Thoracic aorta (tissue), 2 donors: ENCODE measurements around the gene PDE1C. TPM values are rescaled to one million over a fixed set of nuclear protein-coding genes. Genes with fewer than 3 reads are reported as not detected.

Experiments
- ATAC-seq: fragments of 150-250 bp; one replicate; pipeline ENCODE4 v1.8.0; 2017; ENCODE audit warnings: low read depth; ENCODE audit not compliant: insufficient number of reproducible peaks, low FRiP score
- DNase-seq: peaks from one replicate; pipeline ENCODE4 v3.0.0-alpha.2; 2020; ENCODE audit warnings: low spot score
- H3K27ac ChIP-seq, 2 donors: fragments of 200-600 bp; sonication (generic); 1 replicate in 1 of 2; 2 replicates in 1 of 2; pipeline ENCODE4 v1.5.1; 2016; ENCODE audit warnings: mild to moderate bottlenecking in 2 of 2, moderate library complexity in 2 of 2
- H3K27me3 ChIP-seq: fragments of 200-600 bp; sonication (generic); replicated peaks from 2 replicates; pipeline ENCODE4 v1.6.0; 2016; ENCODE audit warnings: mild to moderate bottlenecking; ENCODE audit not compliant: insufficient read depth
- H3K36me3 ChIP-seq: fragments of 200-600 bp; sonication (generic); one replicate; pipeline ENCODE4 v1.5.1; 2016
- H3K4me1 ChIP-seq, 2 donors: fragments of 200-600 bp; sonication (generic); 1 replicate in 1 of 2; 2 replicates in 1 of 2; pipeline versions ENCODE4 v1.5.1 to v1.6.0; 2016; ENCODE audit warnings: low read depth in 2 of 2, mild to moderate bottlenecking in 1 of 2; ENCODE audit not compliant: control insufficient read depth in 1 of 2
- H3K4me3 ChIP-seq: fragments of 200-600 bp; sonication (generic); 2 replicates; pipeline ENCODE4 v1.5.1; 2016; ENCODE audit warnings: mild to moderate bottlenecking
- H3K9me3 ChIP-seq: fragments of 200-600 bp; sonication (generic); 2 replicates; pipeline ENCODE4 v1.5.1; 2016
- total RNA-seq, 2 donors: library from RNA; depleted of rRNA; stranded (reverse); fragments of >200 nt; gene quantifications; one replicate each; pipeline versions ENCODE4 v1.1.0 to v1.2.3, GENCODE V29; 2016
- TF ChIP-seq, protein P1 (sequence below): fragments of 200-600 bp; sonication (generic); IDR thresholded peaks from one replicate; pipeline ENCODE4 v1.5.1; 2019; ENCODE audit warnings: antibody characterized with exemption

PDE1C gene
- total RNA-seq, 2 donors from 2014 or later = 4.6 to 12.1 TPM

- ATAC-seq (no peak), DNase-seq (no peak)
- TF ChIP-seq, protein P1, sequence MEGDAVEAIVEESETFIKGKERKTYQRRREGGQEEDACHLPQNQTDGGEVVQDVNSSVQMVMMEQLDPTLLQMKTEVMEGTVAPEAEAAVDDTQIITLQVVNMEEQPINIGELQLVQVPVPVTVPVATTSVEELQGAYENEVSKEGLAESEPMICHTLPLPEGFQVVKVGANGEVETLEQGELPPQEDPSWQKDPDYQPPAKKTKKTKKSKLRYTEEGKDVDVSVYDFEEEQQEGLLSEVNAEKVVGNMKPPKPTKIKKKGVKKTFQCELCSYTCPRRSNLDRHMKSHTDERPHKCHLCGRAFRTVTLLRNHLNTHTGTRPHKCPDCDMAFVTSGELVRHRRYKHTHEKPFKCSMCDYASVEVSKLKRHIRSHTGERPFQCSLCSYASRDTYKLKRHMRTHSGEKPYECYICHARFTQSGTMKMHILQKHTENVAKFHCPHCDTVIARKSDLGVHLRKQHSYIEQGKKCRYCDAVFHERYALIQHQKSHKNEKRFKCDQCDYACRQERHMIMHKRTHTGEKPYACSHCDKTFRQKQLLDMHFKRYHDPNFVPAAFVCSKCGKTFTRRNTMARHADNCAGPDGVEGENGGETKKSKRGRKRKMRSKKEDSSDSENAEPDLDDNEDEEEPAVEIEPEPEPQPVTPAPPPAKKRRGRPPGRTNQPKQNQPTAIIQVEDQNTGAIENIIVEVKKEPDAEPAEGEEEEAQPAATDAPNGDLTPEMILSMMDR = no peak
- no peaks in the 10 kb centered on the region for H3K27me3 ChIP-seq
- H3K9me3 ChIP-seq = no peaks in the 10 kb centered on the region
- no peak overlapping the region for H3K27ac ChIP-seq
- no peak overlapping the region for H3K4me3 ChIP-seq
- H3K4me1 ChIP-seq = no peaks in the 10 kb centered on the region
- no peaks in the 10 kb centered on the region for H3K36me3 ChIP-seq
Observed at GRCh38 chr7:31763548-31763947, 306.7 kb downstream of the PDE1C start.

GRCh38 chr7:31761646-31762045 lies 308.6 kb downstream of the PDE1C start:
- DNase-seq (no peak), ATAC-seq (no peak)
- H3K27me3 ChIP-seq = no peaks in the 10 kb centered on the region
- H3K4me3 ChIP-seq = no peak overlapping the region
- no peaks in the 10 kb centered on the region for H3K4me1 ChIP-seq
- H3K27ac ChIP-seq = no peak overlapping the region
- TF ChIP-seq, protein P1 = no peak
- H3K9me3 ChIP-seq = no peaks in the 10 kb centered on the region
- no peaks in the 10 kb centered on the region for H3K36me3 ChIP-seq

GRCh38 chr7:31758755-31759154 lies 311.5 kb downstream of the PDE1C start:
- H3K27me3 ChIP-seq = no peaks in the 10 kb centered on the region
- ATAC-seq (no peak), DNase-seq (no peak)
- H3K27ac ChIP-seq = no peak overlapping the region
- no peaks in the 10 kb centered on the region for H3K4me1 ChIP-seq
- H3K36me3 ChIP-seq = no peaks in the 10 kb centered on the region
- H3K9me3 ChIP-seq = no peaks in the 10 kb centered on the region
- H3K4me3 ChIP-seq = no peak overlapping the region
- TF ChIP-seq, protein P1 = no peak

DNA sequence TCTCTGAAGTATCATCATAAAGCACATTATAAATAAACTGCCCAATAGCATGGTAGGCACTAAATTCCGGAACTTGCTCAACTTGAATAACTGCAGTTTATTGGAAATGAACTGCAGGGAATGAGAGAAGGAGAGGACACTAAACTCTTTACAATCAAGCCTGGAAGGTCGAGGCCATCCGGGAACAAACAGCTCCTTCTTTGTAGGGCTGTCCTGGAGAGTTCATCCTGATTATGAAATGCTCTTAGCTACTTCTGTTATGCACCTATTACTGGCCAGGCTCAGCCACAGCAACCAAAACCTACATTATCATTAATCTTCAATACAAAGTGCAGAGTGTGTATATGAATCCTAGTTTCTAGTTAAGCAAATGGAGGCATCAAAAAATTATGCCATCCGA lies 318.5 kb downstream of the PDE1C start:
- TF ChIP-seq, protein P1 = no peak

DNA sequence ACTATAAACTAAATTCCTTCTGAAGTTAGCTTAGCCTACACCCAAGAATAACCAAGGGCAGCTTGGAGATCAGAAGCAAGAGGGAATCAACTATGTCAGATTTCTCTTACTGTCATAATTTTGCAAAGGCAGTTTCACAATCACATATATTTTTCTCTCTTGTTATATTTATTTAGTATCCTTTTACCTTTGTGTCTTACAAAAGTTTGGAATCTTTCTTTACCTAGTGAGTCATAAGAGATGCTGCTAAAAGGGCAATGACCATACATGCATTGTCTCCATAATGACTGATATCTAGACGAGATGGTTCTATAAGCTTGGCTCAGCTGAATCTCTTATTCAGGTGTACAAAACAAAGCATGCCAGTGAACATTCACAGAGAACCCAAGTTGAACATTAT lies 322.1 kb downstream of the PDE1C start:
- no peaks in the 10 kb centered on the region for H3K36me3 ChIP-seq
- H3K9me3 ChIP-seq = no peaks in the 10 kb centered on the region
- TF ChIP-seq, protein P1 = no peak
- no peak for ATAC-seq
- no peaks in the 10 kb centered on the region for H3K27me3 ChIP-seq
- H3K27ac ChIP-seq = no peak overlapping the region
- H3K4me1 ChIP-seq = no peaks in the 10 kb centered on the region
- no peak for DNase-seq
- H3K4me3 ChIP-seq = no peak overlapping the region

More for the DNA sequence above, 318.5 kb downstream of the PDE1C start:
- Histone ChIP-seq H3K9me3 (no peaks in the 10 kb centered on the region), H3K4me3 (no peak overlapping the region), H3K4me1 (no peaks in the 10 kb centered on the region), H3K36me3 (no peaks in the 10 kb centered on the region), H3K27me3 (no peaks in the 10 kb centered on the region), H3K27ac (no peak overlapping the region)
- no peak for DNase-seq
- ATAC-seq = no peak
